NT2/D1 (cell line): ENCODE data around the gene TCF19.

Experiments used
- SUZ12 ChIP-seq: IDR thresholded peaks from 2 replicates; pipeline ENCODE4 v1.6.1; 2011; ENCODE audit not compliant: insufficient read length, insufficient read depth; ENCODE audit errors: extremely low read depth
- YY1 ChIP-seq: IDR thresholded peaks from 2 replicates; pipeline ENCODE4 v1.6.1; 2011; ENCODE audit not compliant: insufficient read length, insufficient read depth
- ZNF274 ChIP-seq: IDR thresholded peaks from 2 replicates; pipeline ENCODE4 v1.6.1; 2011; ENCODE audit warnings: mild to moderate bottlenecking, low read depth, low read length

- no peak for TF ChIP-seq SUZ12
- TF ChIP-seq ZNF274 = no peak
- no peak for TF ChIP-seq YY1
Observed at GRCh38 chr6:31142361-31142761, 16.0 kb upstream of the TCF19 start.
